HG03575 (cell line): Measurements from ENCODE around the gene IRGM.

Source experiments
- ATAC-seq: cut with Tn5 transposase; IDR thresholded peaks from one replicate; pipeline ENCODE4 v1.9.1; 2021; ENCODE audit not compliant: unreplicated experiment, insufficient number of reproducible peaks, low FRiP score; ENCODE audit errors: extremely low read depth

Gene IRGM

DNA sequence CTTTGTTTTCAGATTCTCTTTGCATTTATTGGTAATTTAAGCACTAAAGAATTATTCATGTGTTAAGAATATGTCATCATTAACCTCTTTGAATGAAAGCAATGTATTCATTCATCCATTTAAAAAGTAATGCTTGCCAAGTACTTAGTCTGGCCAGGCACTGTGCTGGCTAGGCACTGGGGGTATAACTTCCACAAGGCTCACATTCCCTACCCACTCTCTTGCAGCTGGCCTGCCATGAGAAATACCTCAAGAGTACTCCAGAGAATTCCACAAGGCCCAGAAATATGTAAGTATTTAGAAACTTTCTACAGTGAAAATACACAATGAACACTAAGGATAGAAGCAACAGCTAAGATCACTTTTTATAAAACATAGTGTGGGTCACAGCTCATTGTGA is 33.0 kb downstream of the IRGM start:
- no peak for ATAC-seq

DNA sequence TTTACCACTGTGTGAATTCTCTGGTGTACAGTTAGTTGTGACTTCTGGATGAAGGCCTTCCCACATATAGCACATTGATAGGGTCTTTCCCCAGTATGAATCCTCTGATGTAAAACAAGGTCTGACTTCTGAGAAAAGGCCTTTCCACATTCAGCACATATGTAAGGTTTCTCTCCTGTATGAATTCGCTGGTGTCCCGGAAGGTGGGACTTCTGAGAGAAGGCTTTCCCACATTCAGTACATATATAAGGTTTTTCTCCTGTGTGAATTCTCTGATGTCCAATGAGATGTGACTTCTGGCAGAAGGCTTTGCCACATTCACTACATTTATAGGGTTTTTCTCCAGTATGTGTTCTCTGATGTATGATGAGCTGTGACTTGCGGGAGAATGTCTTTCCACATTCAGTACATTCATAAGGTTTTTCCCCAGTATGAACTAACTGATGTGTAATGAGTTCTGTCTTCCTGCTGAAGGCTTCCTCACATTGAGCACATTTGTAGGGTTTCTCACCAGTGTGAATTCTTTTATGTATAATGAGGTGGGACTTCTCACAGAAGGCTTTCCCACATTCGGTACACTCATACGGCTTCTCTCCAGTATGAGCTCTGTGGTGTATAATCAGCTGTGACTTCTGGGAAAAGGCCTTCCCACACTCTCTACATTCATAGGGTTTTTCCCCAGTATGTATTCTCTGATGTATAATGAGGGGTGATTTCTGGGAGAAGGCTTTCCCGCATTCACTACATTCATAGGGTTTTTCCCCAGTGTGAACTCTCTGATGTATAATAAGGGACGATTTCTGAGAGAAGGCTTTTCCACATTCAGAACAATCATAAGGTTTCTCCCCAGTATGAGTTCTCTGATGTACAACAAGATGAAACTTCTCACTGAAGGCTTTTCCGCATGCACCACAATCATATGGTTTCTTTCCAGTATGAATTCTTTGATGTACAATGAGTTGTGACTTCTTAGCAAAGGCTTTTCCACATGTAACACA is 49.4 kb downstream of the IRGM start:
- ATAC-seq = no peak
